GOT3 (cell line): ENCODE measurements around the gene CTDSP1.

Experiments
- DNase-seq: peaks from one replicate; lab custom pipeline; 2025; ENCODE audit warnings: mixed read lengths; lab: John Stamatoyannopoulos, UW

Gene CTDSP1

GRCh38 chr2:218425531-218425930 is 25.9 kb downstream of the CTDSP1 start:
- no peak for DNase-seq

GRCh38 chr2:218427741-218428140 is 28.1 kb downstream of the CTDSP1 start:
- no peak for DNase-seq

GRCh38 chr2:218428846-218429558 is 29.3 kb downstream of the CTDSP1 start:
- no peak for DNase-seq

GRCh38 chr2:218429911-218430692 is 30.4 kb downstream of the CTDSP1 start:
- no peak for DNase-seq

- DNase-seq, result no peak
These were observed 31.1 kb downstream of the CTDSP1 start for GRCh38 chr2:218430721-218431120.

GRCh38 chr2:218431878-218432277 is 32.2 kb downstream of the CTDSP1 start:
- no peak for DNase-seq

GRCh38 chr2:218432676-218433365 is 33.2 kb downstream of the CTDSP1 start:
- no peak for DNase-seq

GRCh38 chr2:218434456-218434855 is 34.8 kb downstream of the CTDSP1 start:
- DNase-seq, result no peak

GRCh38 chr2:218435003-218435982 is 35.6 kb downstream of the CTDSP1 start:
- no peak for DNase-seq

GRCh38 chr2:218436992-218437391 is 37.3 kb downstream of the CTDSP1 start:
- no peak for DNase-seq

- DNase-seq, result no peak
These were observed 38.3 kb downstream of the CTDSP1 start for GRCh38 chr2:218437969-218438368.

GRCh38 chr2:218438596-218438995 is 38.9 kb downstream of the CTDSP1 start:
- no peak for DNase-seq

- DNase-seq, result no peak
These were observed 45.2 kb downstream of the CTDSP1 start for GRCh38 chr2:218444692-218445357.

- no peak for DNase-seq
These were observed 45.9 kb downstream of the CTDSP1 start for GRCh38 chr2:218445602-218446001.

- DNase-seq, result no peak
These were observed 46.9 kb downstream of the CTDSP1 start for GRCh38 chr2:218446547-218446946.

GRCh38 chr2:218447072-218447471 is 47.4 kb downstream of the CTDSP1 start:
- DNase-seq, result no peak

GRCh38 chr2:218448934-218449333 is 49.3 kb downstream of the CTDSP1 start:
- no peak for DNase-seq

GRCh38 chr2:218452079-218452478 is 52.4 kb downstream of the CTDSP1 start:
- DNase-seq, result no peak
